NCI-H128 (cell line): ENCODE data around the gene CCDC81.

Experiments used
- DNase-seq: peaks from one replicate; lab custom pipeline; 2025; ENCODE audit not compliant: unreplicated experiment; lab: John Stamatoyannopoulos, UW

The CCDC81 gene

DNA sequence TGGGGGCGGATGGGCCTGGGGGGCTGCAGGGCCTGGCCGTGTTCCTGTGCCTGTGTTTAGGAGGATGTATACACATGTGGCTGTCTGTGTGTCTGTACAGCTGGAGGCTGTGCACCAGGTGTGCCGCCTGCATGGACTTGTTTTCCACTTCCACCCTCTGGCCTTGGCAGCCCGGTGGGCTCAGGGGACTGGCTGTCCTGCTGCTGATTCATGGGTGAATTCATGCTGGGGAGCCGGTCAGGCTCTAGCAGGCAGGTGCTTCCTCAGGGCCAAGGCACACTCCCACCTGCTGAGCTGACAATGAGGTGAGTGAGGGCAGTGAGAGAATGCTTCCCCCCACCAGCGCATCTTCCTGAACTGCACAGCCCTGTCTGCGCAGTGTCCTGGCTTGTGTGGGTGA is 88.4 kb downstream of the CCDC81 start:
- DNase-seq: no peak

DNA sequence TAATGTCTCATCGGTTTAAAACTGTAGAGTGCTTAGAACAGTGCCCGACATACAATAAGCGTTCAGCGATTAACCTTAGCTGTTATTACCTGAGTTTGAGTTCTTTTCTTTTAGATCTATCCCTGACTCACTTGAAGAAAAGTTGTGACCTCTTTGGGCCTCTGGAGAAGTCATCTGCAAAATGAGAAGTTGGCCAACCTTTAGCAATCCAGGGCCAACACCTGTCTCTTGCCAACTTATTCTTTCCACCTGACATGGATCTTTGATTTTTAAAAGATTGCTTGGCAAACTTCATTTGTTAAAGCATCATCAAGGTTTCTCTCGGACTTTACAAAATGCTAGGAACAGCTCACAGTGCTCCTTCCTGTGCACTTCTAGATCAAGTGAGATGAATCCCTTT is 89.3 kb downstream of the CCDC81 start:
- no peak for DNase-seq

DNA sequence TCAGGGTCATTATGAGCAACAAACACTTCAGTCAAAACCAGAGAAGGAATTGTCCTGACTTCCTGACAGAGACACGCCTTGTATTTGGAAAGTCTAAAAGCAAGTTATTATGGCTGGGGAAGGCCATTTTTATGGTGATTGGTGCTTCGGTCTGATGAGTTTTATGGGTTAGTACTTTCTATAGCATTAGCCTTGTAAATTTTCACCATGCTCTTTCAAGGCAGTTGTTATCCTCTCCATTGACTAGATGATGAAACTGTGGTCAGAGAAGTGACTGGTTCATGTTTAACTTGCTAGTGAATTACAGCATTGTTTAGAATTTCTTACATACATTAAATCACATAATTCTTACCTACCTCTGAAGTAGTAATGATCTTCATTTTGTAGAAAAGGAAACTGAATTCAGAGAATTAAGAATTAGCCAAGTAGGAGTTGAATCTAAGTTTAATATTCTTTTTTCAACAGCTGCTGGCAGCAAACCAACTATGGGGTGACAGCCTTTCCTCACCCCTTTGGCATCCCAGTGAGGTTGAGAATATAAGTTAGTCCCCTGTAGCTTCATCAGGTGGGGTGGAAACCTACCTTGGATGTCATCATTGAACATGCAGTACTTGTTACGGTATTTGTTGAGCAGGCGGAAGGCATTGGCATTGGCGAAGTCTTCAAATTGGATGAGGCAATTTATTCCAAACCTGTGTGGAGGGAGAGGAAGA is 90.0 kb downstream of the CCDC81 start:
- DNase-seq: no peak

DNA sequence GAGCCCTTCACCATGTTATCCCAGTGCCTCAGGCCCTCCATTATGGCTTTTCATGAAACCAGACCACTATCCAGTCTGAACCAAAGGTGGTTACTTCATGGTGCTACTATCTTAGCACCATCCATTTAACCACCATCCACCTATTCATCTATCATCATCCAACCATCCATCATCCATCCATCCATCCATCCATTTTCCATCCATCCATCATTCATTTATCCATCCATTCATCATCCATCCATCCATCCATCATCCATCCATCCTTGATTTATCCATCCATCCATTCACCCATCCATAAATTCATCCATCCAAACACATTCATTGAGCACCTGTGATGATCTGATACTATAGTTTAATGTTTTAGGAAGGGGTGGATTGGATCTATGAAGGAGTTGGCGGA is 93.5 kb downstream of the CCDC81 start:
- DNase-seq: no peak

DNA sequence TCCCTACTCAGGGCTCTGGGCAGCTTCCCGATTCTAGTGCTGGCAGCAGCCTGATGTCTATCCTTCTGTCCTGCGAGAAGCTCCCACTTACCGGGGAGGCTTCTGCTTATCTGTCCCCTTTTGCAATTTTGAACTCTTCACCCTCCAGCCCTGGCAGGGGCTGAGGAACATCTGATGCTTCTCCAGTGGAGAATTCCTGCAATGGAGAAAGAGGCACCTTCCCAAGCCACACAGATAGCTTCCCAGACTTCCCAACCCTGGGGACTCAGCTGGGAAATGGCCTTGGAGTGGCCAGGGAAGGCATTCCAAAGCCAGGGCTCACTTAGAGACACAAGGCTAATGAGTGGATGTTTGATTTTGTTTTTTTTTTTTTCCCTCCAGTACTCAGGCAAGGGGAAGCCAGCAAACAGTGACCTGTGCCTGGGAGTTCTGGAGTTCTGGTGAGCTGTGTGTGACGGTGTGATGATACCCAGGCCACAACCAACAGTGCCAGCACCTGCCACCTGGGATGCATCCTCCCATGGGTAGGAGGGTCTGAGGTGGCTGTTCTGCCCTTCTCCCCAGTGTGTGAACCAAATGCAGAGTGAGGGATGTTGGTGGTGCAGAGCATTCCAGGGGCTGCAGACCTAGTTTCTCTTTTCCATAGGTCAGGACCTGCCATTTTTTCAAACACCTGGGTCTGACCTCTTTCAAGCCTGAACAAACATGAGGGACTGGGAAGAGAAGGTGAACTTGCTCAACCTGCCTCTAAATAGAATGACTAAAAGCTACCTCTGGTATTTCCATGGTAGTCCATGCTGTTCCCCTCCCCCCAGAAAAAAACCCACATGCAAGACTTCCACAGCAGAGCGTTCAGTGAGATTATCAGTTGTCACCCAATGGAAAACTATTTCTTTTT is 95.1 kb downstream of the CCDC81 start:
- DNase-seq: no peak
